ENCODE data around the gene PEDS1.

- TF ChIP-seq CTCF (IDR thresholded peaks at IDR 0.05): no peak
- no peak for TF ChIP-seq POLR2A (IDR thresholded peaks at IDR 0.05)
- TF ChIP-seq POLR2AphosphoS5 (IDR thresholded peaks at IDR 0.05; ENCODE audit: insufficient read depth in 1 of 2, low read depth in 1 of 2): no peak
Observed at GRCh38 chr20:50111829-50112495, 41.6 kb downstream of the PEDS1 start.

Data from vagina (tissue), 2 donors.